HUES64 (cell line): ENCODE data around the gene TAS2R31.
"Not testable (repeated sequence)": the region's sequence is repeated elsewhere in the genome, so short reads cannot be mapped to it uniquely, and the experiment has no call there.

Experiments
- H3K27ac ChIP-seq: 2 replicates; pipeline ENCODE4 v1.7.0; 2013; ENCODE audit warnings: low read depth, low read length, inconsistent platforms
- H3K27me3 ChIP-seq: 2 replicates; pipeline ENCODE4 v1.6.1; 2013; ENCODE audit warnings: mild to moderate bottlenecking, low read length; ENCODE audit not compliant: insufficient read depth
- H3K36me3 ChIP-seq: 2 replicates; pipeline ENCODE4 v1.6.1; 2013; ENCODE audit warnings: mild to moderate bottlenecking, low read length; ENCODE audit not compliant: insufficient read depth
- H3K4me1 ChIP-seq: 2 replicates; pipeline ENCODE4 v1.6.1; 2013; ENCODE audit warnings: mild to moderate bottlenecking, low read length, moderate library complexity; ENCODE audit not compliant: insufficient read depth
- H3K4me3 ChIP-seq: 2 replicates; pipeline ENCODE4 v1.5.1; 2013; ENCODE audit warnings: mild to moderate bottlenecking, low read length, moderate library complexity
- H3K9ac ChIP-seq: 2 replicates; pipeline ENCODE4 v1.6.1; 2013; ENCODE audit warnings: mild to moderate bottlenecking, low read depth, low read length
- H3K9me3 ChIP-seq: 2 replicates; pipeline ENCODE4 v1.6.1; 2013; ENCODE audit warnings: low read depth, low read length; ENCODE audit not compliant: insufficient read depth
- WGBS: fragments of 150-250, 120-280 bp; methylation state at CpG from one replicate; pipeline ENCODE4 v1.1.7; 2013; ENCODE audit warnings: missing lambda C conversion rate; 5-methylcytosine and 5-hydroxymethylcytosine counted together

The TAS2R31 gene

GRCh38 chr12:11049806-11050531 is 18.8 kb upstream of the TAS2R31 start:
- H3K27me3 ChIP-seq, H3K4me1 ChIP-seq, H3K27ac ChIP-seq, H3K4me3 ChIP-seq, H3K9ac ChIP-seq: not testable (repeated sequence)
- 98% methylated on average over 7 of the region's 7 CpGs for WGBS
- Histone ChIP-seq H3K9me3 (peaks cover 24% of the 10 kb centered on the region), H3K36me3 (peaks cover 42% of the 10 kb centered on the region)

- not testable (repeated sequence) for H3K27ac ChIP-seq, H3K9ac ChIP-seq, H3K27me3 ChIP-seq, H3K4me1 ChIP-seq, H3K9me3 ChIP-seq, H3K4me3 ChIP-seq
- 97% methylated on average over 2 of the region's 2 CpGs for WGBS
- H3K36me3 ChIP-seq: peaks cover 22% of the 10 kb centered on the region
Observed at GRCh38 chr12:11041366-11041765, 10.2 kb upstream of the TAS2R31 start.

- 83% methylated on average over 1 of the region's 1 CpG for WGBS
- H3K4me1 ChIP-seq: no peaks in the 10 kb centered on the region
- H3K9ac ChIP-seq: no peak overlapping the region
- no peak overlapping the region for H3K27ac ChIP-seq
- peaks cover 3% of the 10 kb centered on the region; the same call in 1 of the 2 replicates for H3K9me3 ChIP-seq
- no peak overlapping the region for H3K4me3 ChIP-seq
- H3K36me3 ChIP-seq: peaks cover 10% of the 10 kb centered on the region
- no peaks in the 10 kb centered on the region for H3K27me3 ChIP-seq
Observed at GRCh38 chr12:11040162-11040561, 9.0 kb upstream of the TAS2R31 start.

- WGBS: 88% methylated on average over 3 of the region's 3 CpGs
- H3K36me3 ChIP-seq: peaks cover 3% of the 10 kb centered on the region; the same call in 1 of the 2 replicates
- 0 out of 2 replicates have a peak, but pooled peaks cover 3% of the 10 kb centered on the region for H3K9me3 ChIP-seq
- no peaks in the 10 kb centered on the region for H3K4me1 ChIP-seq
- no peak overlapping the region for H3K27ac ChIP-seq
- no peak overlapping the region for H3K4me3 ChIP-seq
- H3K27me3 ChIP-seq: no peaks in the 10 kb centered on the region
- no peak overlapping the region for H3K9ac ChIP-seq
Observed at GRCh38 chr12:11039171-11039570, 8.0 kb upstream of the TAS2R31 start.

GRCh38 chr12:11033959-11034358 is 2.8 kb upstream of the TAS2R31 start:
- no CpG with 5 or more reads among the region's 3 CpGs for WGBS
- H3K9ac ChIP-seq, H3K9me3 ChIP-seq, H3K36me3 ChIP-seq, H3K27ac ChIP-seq, H3K4me3 ChIP-seq, H3K4me1 ChIP-seq, H3K27me3 ChIP-seq: not testable (repeated sequence)

GRCh38 chr12:11026118-11026517 is 5.1 kb downstream of the TAS2R31 start:
- H3K9me3 ChIP-seq: no peaks in the 10 kb centered on the region
- 92% methylated on average over 4 of the region's 6 CpGs for whole genome bisulfite sequencing
- H3K9ac ChIP-seq: no peak overlapping the region
- no peaks in the 10 kb centered on the region for H3K4me1 ChIP-seq
- H3K27me3 ChIP-seq: no peaks in the 10 kb centered on the region
- H3K4me3 ChIP-seq: no peak overlapping the region
- peaks cover 9% of the 10 kb centered on the region; the same call in 1 of the 2 replicates for H3K36me3 ChIP-seq
- no peak overlapping the region for H3K27ac ChIP-seq

GRCh38 chr12:11023387-11023786 is 7.8 kb downstream of the TAS2R31 start:
- Histone ChIP-seq H3K36me3 (peaks cover 9% of the 10 kb centered on the region; the same call in 1 of the 2 replicates), H3K9ac (no peak overlapping the region), H3K27ac (no peak overlapping the region), H3K4me3 (no peak overlapping the region), H3K9me3 (no peaks in the 10 kb centered on the region), H3K4me1 (no peaks in the 10 kb centered on the region), H3K27me3 (no peaks in the 10 kb centered on the region)
- 85% methylated on average over 2 of the region's 2 CpGs for WGBS

- Histone ChIP-seq H3K36me3 (0 out of 2 replicates have a peak, but pooled peaks cover 5% of the 10 kb centered on the region), H3K4me3 (no peak within 1 kb of the TSS), H3K27me3 (no peaks in the 10 kb centered on the region), H3K9me3 (no peaks in the 10 kb centered on the region), H3K4me1 (no peaks in the 10 kb centered on the region), H3K27ac (no peak within 1 kb of the TSS), H3K9ac (no peak within 1 kb of the TSS)
- 96% methylated on average over 1 of the region's 1 CpG for WGBS
Observed at GRCh38 chr12:11022520-11022919, 8.7 kb downstream of the TAS2R31 start, which contains the start of gene TAS2R19. TAS2R19 (minus strand) TSS chr12:11022620; CDS start chr12:11022571, 49 bp downstream.

- Histone ChIP-seq H3K4me3 (no peak overlapping the region), H3K9ac (no peak overlapping the region), H3K27ac (no peak overlapping the region), H3K27me3 (no peaks in the 10 kb centered on the region), H3K4me1 (no peaks in the 10 kb centered on the region), H3K9me3 (no peaks in the 10 kb centered on the region), H3K36me3 (no peaks in the 10 kb centered on the region)
- no CpG with 5 or more reads among the region's 1 CpG for WGBS
Observed at GRCh38 chr12:11016937-11017336, 14.3 kb downstream of the TAS2R31 start.

- WGBS: 95% methylated on average over 4 of the region's 4 CpGs
- Histone ChIP-seq H3K4me1 (no peaks in the 10 kb centered on the region), H3K27ac (no peak overlapping the region), H3K9me3 (no peaks in the 10 kb centered on the region), H3K4me3 (no peak overlapping the region), H3K27me3 (no peaks in the 10 kb centered on the region), H3K9ac (no peak overlapping the region), H3K36me3 (no peaks in the 10 kb centered on the region)
Observed at GRCh38 chr12:11015775-11016430, 15.3 kb downstream of the TAS2R31 start.

- Histone ChIP-seq H3K27me3 (no peaks in the 10 kb centered on the region), H3K9ac (no peak overlapping the region), H3K9me3 (no peaks in the 10 kb centered on the region), H3K4me3 (no peak overlapping the region), H3K27ac (no peak overlapping the region), H3K36me3 (no peaks in the 10 kb centered on the region), H3K4me1 (no peaks in the 10 kb centered on the region)
Observed at GRCh38 chr12:11014234-11014633, 17.0 kb downstream of the TAS2R31 start.
